BE2C (cell line): ENCODE data around the gene HTRA3.
A peak's percentile ranks its signal among the peaks of the same experiment; 100 is the strongest.

ENCODE experiments used
- DNase-seq: peaks from one replicate; pipeline ENCODE4 v3.0.0-alpha.2; 2020
- H3K27me3 ChIP-seq: fragments of 250-450 bp; sonication (Bioruptor Pico); 2 replicates; pipeline ENCODE4 v1.5.1; 2020; ENCODE audit warnings: mild to moderate bottlenecking
- H3K36me3 ChIP-seq: fragments of 250-450 bp; sonication (Bioruptor Pico); 2 replicates; pipeline ENCODE4 v1.5.1; 2020; ENCODE audit warnings: mild to moderate bottlenecking
- H3K4me1 ChIP-seq: fragments of 250-450 bp; sonication (Bioruptor Pico); 2 replicates; pipeline ENCODE4 v1.5.1; 2020
- H3K4me3 ChIP-seq: 2 replicates; pipeline ENCODE4 v1.5.1; 2011; ENCODE audit warnings: low read depth, low read length
- H3K9me3 ChIP-seq: fragments of 250-450 bp; sonication (Bioruptor Pico); 2 replicates; pipeline ENCODE4 v1.5.1; 2020
- TF ChIP-seq, protein P1 (sequence below): IDR thresholded peaks from 2 replicates; pipeline ENCODE4 v1.5.1; 2012; ENCODE audit warnings: mild to moderate bottlenecking, low read depth, low read length

The HTRA3 gene

DNA sequence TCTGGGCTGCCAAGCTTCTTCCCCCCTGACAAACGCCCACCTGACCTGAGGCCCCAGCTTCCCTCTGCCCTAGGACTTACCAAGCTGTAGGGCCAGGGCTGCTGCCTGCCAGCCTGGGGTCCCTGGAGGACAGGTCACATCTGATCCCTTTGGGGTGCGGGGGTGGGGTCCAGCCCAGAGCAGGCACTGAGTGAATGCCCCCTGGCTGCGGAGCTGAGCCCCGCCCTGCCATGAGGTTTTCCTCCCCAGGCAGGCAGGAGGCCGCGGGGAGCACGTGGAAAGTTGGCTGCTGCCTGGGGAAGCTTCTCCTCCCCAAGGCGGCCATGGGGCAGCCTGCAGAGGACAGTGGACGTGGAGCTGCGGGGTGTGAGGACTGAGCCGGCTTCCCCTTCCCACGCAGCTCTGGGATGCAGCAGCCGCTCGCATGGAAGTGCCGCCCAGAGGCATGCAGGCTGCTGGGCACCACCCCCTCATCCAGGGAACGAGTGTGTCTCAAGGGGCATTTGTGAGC lies 37.0 kb downstream of the HTRA3 start:
- TF ChIP-seq, protein P1, sequence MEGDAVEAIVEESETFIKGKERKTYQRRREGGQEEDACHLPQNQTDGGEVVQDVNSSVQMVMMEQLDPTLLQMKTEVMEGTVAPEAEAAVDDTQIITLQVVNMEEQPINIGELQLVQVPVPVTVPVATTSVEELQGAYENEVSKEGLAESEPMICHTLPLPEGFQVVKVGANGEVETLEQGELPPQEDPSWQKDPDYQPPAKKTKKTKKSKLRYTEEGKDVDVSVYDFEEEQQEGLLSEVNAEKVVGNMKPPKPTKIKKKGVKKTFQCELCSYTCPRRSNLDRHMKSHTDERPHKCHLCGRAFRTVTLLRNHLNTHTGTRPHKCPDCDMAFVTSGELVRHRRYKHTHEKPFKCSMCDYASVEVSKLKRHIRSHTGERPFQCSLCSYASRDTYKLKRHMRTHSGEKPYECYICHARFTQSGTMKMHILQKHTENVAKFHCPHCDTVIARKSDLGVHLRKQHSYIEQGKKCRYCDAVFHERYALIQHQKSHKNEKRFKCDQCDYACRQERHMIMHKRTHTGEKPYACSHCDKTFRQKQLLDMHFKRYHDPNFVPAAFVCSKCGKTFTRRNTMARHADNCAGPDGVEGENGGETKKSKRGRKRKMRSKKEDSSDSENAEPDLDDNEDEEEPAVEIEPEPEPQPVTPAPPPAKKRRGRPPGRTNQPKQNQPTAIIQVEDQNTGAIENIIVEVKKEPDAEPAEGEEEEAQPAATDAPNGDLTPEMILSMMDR = no peak
- no peaks in the 10 kb centered on the region for H3K9me3 ChIP-seq
- H3K4me3 ChIP-seq = no peak overlapping the region
- no peaks in the 10 kb centered on the region for H3K36me3 ChIP-seq
- H3K27me3 ChIP-seq = no peaks in the 10 kb centered on the region
- DNase-seq = peak; percentile 43
- H3K4me1 ChIP-seq = peaks cover 6% of the 10 kb centered on the region

DNA sequence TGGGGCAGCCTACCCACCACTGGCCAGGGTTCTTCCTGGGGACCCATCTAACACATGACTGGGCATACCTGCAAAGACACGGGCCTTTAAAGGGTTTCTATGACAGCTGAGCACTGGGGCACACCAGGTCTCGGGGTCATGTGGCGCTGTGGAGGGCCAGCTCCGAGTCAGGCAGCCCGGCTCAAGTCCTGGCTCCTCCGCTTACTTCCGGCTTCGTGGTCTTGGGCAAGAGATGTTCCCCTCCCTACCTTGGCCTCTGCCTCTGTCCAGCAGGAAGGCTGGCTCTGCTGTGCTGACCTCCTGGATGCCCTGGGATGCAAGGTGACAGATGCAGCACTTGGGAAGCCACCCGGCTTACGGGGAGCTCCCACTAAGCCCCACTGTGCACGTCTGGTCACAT lies 37.6 kb downstream of the HTRA3 start:
- H3K36me3 ChIP-seq = no peaks in the 10 kb centered on the region
- DNase-seq = peak; percentile 3

DNA sequence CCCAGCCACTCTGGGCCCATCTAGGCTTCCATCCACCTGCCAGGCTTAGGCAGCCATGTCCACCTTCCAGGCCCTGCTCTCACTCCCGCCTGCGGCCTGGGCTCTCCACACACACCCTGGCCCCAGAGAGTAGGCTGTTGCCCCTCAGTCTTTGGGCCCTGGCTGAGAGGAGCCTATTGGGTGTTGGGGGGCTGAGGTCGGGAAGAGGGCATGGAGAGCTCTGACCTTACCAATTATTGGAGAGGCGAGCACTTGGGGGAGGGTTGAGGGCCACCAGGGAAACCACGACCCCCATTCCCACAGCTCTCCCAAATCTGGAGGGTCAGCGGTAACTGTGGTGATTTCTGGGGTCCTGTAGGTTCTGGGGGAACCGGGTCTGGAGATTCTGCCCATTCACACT lies 38.2 kb downstream of the HTRA3 start:
- H3K9me3 ChIP-seq = no peaks in the 10 kb centered on the region
- TF ChIP-seq, protein P1 = no peak
- peak; percentile 3 for DNase-seq
- no peak overlapping the region for H3K4me3 ChIP-seq
- peaks cover 6% of the 10 kb centered on the region for H3K4me1 ChIP-seq
- no peaks in the 10 kb centered on the region for H3K36me3 ChIP-seq
- H3K27me3 ChIP-seq = no peaks in the 10 kb centered on the region

More for the DNA sequence above, 37.6 kb downstream of the HTRA3 start:
- H3K9me3 ChIP-seq = no peaks in the 10 kb centered on the region
- H3K27me3 ChIP-seq = no peaks in the 10 kb centered on the region
- peaks cover 6% of the 10 kb centered on the region for H3K4me1 ChIP-seq
- no peak overlapping the region for H3K4me3 ChIP-seq
- TF ChIP-seq, protein P1 = no peak

GRCh38 chr4:8308144-8308543 lies 38.6 kb downstream of the HTRA3 start:
- Histone ChIP-seq H3K27me3 (no peaks in the 10 kb centered on the region), H3K4me1 (peaks cover 6% of the 10 kb centered on the region), H3K36me3 (no peaks in the 10 kb centered on the region), H3K4me3 (no peak overlapping the region), H3K9me3 (no peaks in the 10 kb centered on the region)
- TF ChIP-seq, protein P1 = no peak
- DNase-seq = peak; percentile 4

DNA sequence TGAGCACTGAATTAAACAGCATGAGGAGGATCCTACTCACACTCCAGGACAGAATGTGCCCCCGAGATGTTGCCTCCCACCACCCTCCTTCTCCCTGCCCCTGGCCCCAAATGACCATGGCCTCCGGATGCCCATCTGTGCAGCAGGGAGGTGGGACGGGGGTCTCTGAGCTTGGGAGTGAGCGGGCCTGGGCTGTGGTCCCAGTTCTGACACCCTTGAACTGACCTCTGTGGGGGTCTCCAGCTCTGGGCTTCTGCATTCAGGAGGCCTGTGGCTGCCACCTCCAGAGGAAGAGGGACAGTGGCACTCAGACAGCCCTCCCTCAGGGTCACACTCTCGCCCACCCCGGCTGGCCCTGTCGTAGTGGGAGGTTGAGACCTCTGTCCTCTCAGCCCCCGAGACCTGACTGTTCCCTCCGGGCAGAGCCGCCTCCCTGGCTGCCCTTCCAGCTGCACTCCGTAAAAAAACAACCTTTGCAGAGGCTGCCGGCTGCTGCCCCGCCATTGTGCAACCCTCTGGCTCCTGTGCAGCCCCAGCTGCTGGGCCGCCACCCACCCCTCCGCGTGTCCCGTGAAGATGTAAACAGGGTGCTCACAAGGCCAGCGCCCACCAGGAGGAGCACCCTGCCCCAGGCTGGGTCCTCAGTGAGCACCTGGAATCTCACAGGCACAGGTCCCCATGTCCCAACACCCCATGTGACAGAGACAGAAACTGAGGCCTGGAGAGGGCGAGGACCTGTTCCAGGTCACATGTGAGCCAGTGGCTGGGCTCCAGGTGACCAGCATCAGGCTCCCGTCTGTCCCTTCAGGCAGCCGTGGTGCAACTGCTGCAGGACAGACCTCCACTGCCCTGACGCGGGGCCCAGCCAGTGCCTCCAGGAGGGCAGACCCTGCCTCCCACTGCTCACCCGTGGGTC lies 39.6 kb downstream of the HTRA3 start:
- Histone ChIP-seq H3K36me3 (no peaks in the 10 kb centered on the region), H3K9me3 (no peaks in the 10 kb centered on the region), H3K4me3 (no peak overlapping the region), H3K4me1 (peaks cover 6% of the 10 kb centered on the region), H3K27me3 (no peaks in the 10 kb centered on the region)
- DNase-seq = peak; percentile 13
- TF ChIP-seq, protein P1 = no peak

DNA sequence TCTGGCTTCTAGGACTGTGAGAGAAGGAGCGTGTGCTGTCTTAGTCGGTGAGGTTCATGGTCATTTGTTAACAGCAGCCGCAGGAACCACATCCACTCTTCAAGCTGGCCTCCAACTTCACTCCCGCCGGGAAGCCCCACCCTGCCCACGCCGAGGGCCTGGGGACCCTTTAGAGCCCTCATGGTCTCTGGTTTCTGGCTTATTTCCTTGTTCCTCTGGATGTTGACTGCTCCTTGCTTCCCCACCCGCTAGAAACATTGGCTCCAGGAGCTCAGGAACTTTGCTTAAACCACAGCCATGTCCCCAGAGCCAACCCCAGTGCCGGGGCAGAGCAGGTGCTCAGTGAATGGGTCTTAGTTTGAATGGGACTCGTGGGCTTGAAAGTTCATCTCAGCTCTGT lies 40.8 kb downstream of the HTRA3 start:
- Histone ChIP-seq H3K9me3 (no peaks in the 10 kb centered on the region), H3K36me3 (no peaks in the 10 kb centered on the region), H3K27me3 (no peaks in the 10 kb centered on the region), H3K4me3 (no peak overlapping the region), H3K4me1 (peaks cover 8% of the 10 kb centered on the region)
- TF ChIP-seq, protein P1 = no peak
- DNase-seq = peak; percentile 3
